ENCODE data around the gene PTPN11.

Gene PTPN11

DNA sequence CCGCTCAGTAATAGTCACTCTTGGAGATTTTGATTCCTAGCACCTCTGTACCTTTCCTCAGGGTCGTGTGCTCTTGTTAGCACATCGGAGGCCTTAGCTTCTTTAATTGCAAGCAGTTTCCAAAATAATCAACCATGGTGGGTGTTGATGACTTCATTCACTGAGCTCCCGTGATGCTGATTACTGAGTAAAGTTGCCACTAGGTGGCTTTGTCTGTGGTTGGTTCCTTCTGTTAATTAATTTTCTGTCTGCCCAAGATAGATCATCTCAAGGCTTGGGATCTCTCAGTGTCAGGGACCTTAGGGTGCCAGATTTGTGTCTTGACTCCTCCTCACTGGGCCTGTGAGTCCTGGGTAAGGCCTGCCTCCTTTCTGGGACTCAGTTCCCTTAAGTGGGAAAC lies 54.3 kb downstream of the PTPN11 start:
- Histone ChIP-seq H3K9me3 (ENCODE audit: insufficient read depth, low read length) (no peaks in the 10 kb centered on the region), H3K27me3 (ENCODE audit: insufficient read depth, insufficient read length) (no peaks in the 10 kb centered on the region), H3K36me3 (ENCODE audit: insufficient read depth, insufficient read length, low read length) (peaks cover 78% of the 10 kb centered on the region), H3K9ac (ENCODE audit: insufficient read length, low read depth) (no peak overlapping the region), H3K4me3 (ENCODE audit: insufficient read length, low read depth) (no peak overlapping the region), H3K4me1 (ENCODE audit: insufficient read depth, insufficient read length) (peaks cover 4% of the 10 kb centered on the region)
- peak; percentile 8 for DNase-seq (ENCODE audit: low read depth, low spot score)
- TF ChIP-seq YY1 (IDR thresholded peaks at IDR 0.05; ENCODE audit: insufficient read depth, insufficient read length) (no peak), SUZ12 (IDR thresholded peaks at IDR 0.05; ENCODE audit: extremely low read depth, insufficient read depth, insufficient read length) (no peak), ZNF274 (IDR thresholded peaks at IDR 0.05; ENCODE audit: low read depth, low read length) (no peak)

DNA sequence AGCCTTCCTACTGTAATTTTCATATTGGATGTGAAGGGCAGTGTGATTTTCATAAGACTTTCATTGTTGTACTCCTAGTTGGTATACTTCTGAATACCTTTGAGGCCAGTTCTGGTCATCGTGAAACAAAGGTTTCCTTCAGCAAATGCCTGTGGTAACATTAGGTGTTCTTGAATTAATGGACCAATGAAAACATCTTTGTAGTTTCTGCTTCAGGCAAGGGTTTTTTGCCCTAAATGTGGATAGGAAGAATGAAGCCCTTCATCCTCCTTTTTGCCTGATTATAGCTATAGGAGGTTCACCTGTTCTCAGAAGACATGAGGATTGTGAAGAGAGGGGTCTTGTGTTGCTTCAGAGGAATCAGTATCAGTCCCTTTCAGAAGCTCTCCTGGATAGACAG lies 60.7 kb downstream of the PTPN11 start:
- TF ChIP-seq YY1 (IDR thresholded peaks at IDR 0.05; ENCODE audit: insufficient read depth, insufficient read length): no peak
- no peak for TF ChIP-seq SUZ12 (IDR thresholded peaks at IDR 0.05; ENCODE audit: extremely low read depth, insufficient read depth, insufficient read length)
- TF ChIP-seq ZNF274 (IDR thresholded peaks at IDR 0.05; ENCODE audit: low read depth, low read length): no peak
- no peaks in the 10 kb centered on the region for H3K4me1 ChIP-seq (ENCODE audit: insufficient read depth, insufficient read length)
- no peak overlapping the region for H3K4me3 ChIP-seq (ENCODE audit: insufficient read length, low read depth)
- no peak for DNase-seq (ENCODE audit: low read depth, low spot score)
- H3K27me3 ChIP-seq (ENCODE audit: insufficient read depth, insufficient read length): no peaks in the 10 kb centered on the region
- H3K9me3 ChIP-seq (ENCODE audit: insufficient read depth, low read length): no peaks in the 10 kb centered on the region; the same call in 1 of the 2 replicates
- peaks cover 99% of the 10 kb centered on the region for H3K36me3 ChIP-seq (ENCODE audit: insufficient read depth, insufficient read length, low read length)
- H3K9ac ChIP-seq (ENCODE audit: insufficient read length, low read depth): no peak overlapping the region

DNA sequence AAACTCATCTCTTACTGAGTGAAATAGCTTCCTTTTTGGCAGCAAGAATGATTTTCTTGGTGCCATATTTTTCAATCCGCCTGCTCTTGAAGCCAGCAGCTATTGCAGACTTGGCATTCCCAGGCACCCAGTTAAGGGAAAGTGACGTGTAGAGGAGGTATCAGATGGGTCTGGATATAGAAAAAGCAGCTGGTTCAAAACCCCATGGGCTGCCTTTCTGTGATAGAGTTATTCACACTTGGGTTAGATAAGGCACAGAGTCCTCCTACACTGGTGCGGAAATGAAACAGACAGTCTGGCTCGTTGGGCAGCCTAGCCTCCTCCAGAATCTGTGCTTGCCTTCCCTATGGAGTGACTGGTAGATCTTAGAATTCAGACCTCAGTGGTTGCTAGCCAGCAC lies 62.2 kb downstream of the PTPN11 start:
- Histone ChIP-seq H3K9ac (ENCODE audit: insufficient read length, low read depth) (no peak overlapping the region), H3K4me1 (ENCODE audit: insufficient read depth, insufficient read length) (no peaks in the 10 kb centered on the region), H3K27me3 (ENCODE audit: insufficient read depth, insufficient read length) (no peaks in the 10 kb centered on the region), H3K36me3 (ENCODE audit: insufficient read depth, insufficient read length, low read length) (peaks cover 93% of the 10 kb centered on the region), H3K4me3 (ENCODE audit: insufficient read length, low read depth) (no peak overlapping the region), H3K9me3 (ENCODE audit: insufficient read depth, low read length) (no peaks in the 10 kb centered on the region; the same call in 1 of the 2 replicates)
- DNase-seq (ENCODE audit: low read depth, low spot score): no peak
- TF ChIP-seq SUZ12 (IDR thresholded peaks at IDR 0.05; ENCODE audit: extremely low read depth, insufficient read depth, insufficient read length) (no peak), ZNF274 (IDR thresholded peaks at IDR 0.05; ENCODE audit: low read depth, low read length) (no peak), YY1 (IDR thresholded peaks at IDR 0.05; ENCODE audit: insufficient read depth, insufficient read length) (no peak)

DNA sequence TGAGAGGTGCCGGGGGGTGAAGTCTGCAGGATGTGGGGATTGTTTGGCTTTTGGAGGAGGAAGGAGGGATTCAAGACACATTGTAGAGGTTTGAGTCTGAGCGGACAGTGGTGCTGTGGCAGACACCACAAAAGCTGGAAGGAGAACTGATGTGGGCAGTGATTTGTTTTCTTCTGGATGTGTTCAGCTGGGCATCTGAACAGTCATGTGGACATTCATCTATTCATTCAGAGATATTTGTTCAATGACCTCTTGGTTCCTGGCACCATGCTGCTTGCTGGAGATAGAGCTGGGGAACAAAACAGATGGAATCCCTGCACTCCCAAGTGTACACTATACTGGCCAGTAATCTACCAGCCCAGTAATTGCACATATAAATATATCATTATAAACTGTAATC lies 64.0 kb downstream of the PTPN11 start:
- no peaks in the 10 kb centered on the region; the same call in 1 of the 2 replicates for H3K9me3 ChIP-seq (ENCODE audit: insufficient read depth, low read length)
- H3K27me3 ChIP-seq (ENCODE audit: insufficient read depth, insufficient read length): no peaks in the 10 kb centered on the region
- no peak overlapping the region for H3K9ac ChIP-seq (ENCODE audit: insufficient read length, low read depth)
- H3K4me3 ChIP-seq (ENCODE audit: insufficient read length, low read depth): no peak overlapping the region
- no peak for DNase-seq (ENCODE audit: low read depth, low spot score)
- H3K4me1 ChIP-seq (ENCODE audit: insufficient read depth, insufficient read length): no peaks in the 10 kb centered on the region
- H3K36me3 ChIP-seq (ENCODE audit: insufficient read depth, insufficient read length, low read length): peaks cover 89% of the 10 kb centered on the region
- no peak for TF ChIP-seq YY1 (IDR thresholded peaks at IDR 0.05; ENCODE audit: insufficient read depth, insufficient read length)
- no peak for TF ChIP-seq SUZ12 (IDR thresholded peaks at IDR 0.05; ENCODE audit: extremely low read depth, insufficient read depth, insufficient read length)
- TF ChIP-seq ZNF274 (IDR thresholded peaks at IDR 0.05; ENCODE audit: low read depth, low read length): no peak

DNA sequence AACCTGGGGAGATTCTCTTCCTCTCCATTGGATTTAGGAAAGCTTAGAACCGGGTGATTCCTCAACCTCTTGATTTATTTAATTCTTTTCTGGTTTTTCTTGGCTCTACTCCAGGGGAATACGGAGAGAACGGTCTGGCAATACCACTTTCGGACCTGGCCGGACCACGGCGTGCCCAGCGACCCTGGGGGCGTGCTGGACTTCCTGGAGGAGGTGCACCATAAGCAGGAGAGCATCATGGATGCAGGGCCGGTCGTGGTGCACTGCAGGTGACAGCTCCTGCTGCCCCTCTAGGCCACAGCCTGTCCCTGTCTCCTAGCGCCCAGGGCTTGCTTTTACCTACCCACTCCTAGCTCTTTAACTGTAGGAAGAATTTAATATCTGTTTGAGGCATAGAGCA lies 67.6 kb downstream of the PTPN11 start:
- TF ChIP-seq SUZ12 (IDR thresholded peaks at IDR 0.05; ENCODE audit: extremely low read depth, insufficient read depth, insufficient read length): no peak
- no peak for TF ChIP-seq ZNF274 (IDR thresholded peaks at IDR 0.05; ENCODE audit: low read depth, low read length)
- TF ChIP-seq YY1 (IDR thresholded peaks at IDR 0.05; ENCODE audit: insufficient read depth, insufficient read length): no peak
- no peaks in the 10 kb centered on the region for H3K9me3 ChIP-seq (ENCODE audit: insufficient read depth, low read length)
- no peak overlapping the region for H3K9ac ChIP-seq (ENCODE audit: insufficient read length, low read depth)
- H3K27me3 ChIP-seq (ENCODE audit: insufficient read depth, insufficient read length): no peaks in the 10 kb centered on the region
- peaks cover 89% of the 10 kb centered on the region for H3K36me3 ChIP-seq (ENCODE audit: insufficient read depth, insufficient read length, low read length)
- H3K4me1 ChIP-seq (ENCODE audit: insufficient read depth, insufficient read length): no peaks in the 10 kb centered on the region
- H3K4me3 ChIP-seq (ENCODE audit: insufficient read length, low read depth): no peak overlapping the region
- DNase-seq (ENCODE audit: low read depth, low spot score): no peak

GRCh38 chr12:112488257-112488876 lies 69.6 kb downstream of the PTPN11 start:
- Histone ChIP-seq H3K9ac (ENCODE audit: insufficient read length, low read depth) (no peak overlapping the region), H3K27me3 (ENCODE audit: insufficient read depth, insufficient read length) (no peaks in the 10 kb centered on the region), H3K4me3 (ENCODE audit: insufficient read length, low read depth) (no peak overlapping the region), H3K36me3 (ENCODE audit: insufficient read depth, insufficient read length, low read length) (peaks cover 86% of the 10 kb centered on the region), H3K4me1 (ENCODE audit: insufficient read depth, insufficient read length) (no peaks in the 10 kb centered on the region), H3K9me3 (ENCODE audit: insufficient read depth, low read length) (no peaks in the 10 kb centered on the region)
- TF ChIP-seq ZNF274 (IDR thresholded peaks at IDR 0.05; ENCODE audit: low read depth, low read length) (no peak), SUZ12 (IDR thresholded peaks at IDR 0.05; ENCODE audit: extremely low read depth, insufficient read depth, insufficient read length) (no peak)
- no peak for DNase-seq (ENCODE audit: low read depth, low spot score)

DNA sequence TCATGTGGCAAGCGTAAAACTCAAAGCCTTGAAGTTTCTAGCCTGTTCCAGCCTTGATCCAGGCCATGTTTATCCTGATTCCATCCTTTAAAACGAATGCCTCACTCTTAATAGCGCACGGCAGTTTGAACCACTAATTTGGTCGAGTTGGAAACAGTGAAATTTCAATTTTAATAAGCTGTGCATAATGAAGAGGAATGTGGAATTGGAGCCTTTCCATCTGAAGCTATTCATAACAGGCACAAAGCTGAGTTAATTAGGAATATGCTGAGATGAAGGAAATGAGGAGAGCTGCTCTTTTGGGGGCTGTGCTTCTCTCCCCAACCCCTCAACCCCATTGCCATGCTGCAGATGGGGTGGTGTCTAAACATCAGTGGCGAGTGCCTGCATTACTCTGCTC lies 70.7 kb downstream of the PTPN11 start:
- no peak for DNase-seq (ENCODE audit: low read depth, low spot score)
- Histone ChIP-seq H3K27me3 (ENCODE audit: insufficient read depth, insufficient read length) (no peaks in the 10 kb centered on the region), H3K9ac (ENCODE audit: insufficient read length, low read depth) (no peak overlapping the region), H3K4me3 (ENCODE audit: insufficient read length, low read depth) (no peak overlapping the region), H3K4me1 (ENCODE audit: insufficient read depth, insufficient read length) (no peaks in the 10 kb centered on the region), H3K9me3 (ENCODE audit: insufficient read depth, low read length) (no peaks in the 10 kb centered on the region), H3K36me3 (ENCODE audit: insufficient read depth, insufficient read length, low read length) (peaks cover 85% of the 10 kb centered on the region)
- TF ChIP-seq ZNF274 (IDR thresholded peaks at IDR 0.05; ENCODE audit: low read depth, low read length) (no peak), SUZ12 (IDR thresholded peaks at IDR 0.05; ENCODE audit: extremely low read depth, insufficient read depth, insufficient read length) (no peak), YY1 (IDR thresholded peaks at IDR 0.05; ENCODE audit: insufficient read depth, insufficient read length) (no peak)

All from NT2/D1 (cell line).